GM19351 (cell line): ENCODE measurements around the gene MAFF.

Experiments used
- ATAC-seq: cut with Tn5 transposase; IDR thresholded peaks from one replicate; pipeline ENCODE4 v1.9.1; 2021; ENCODE audit warnings: mild to moderate bottlenecking, moderate library complexity; ENCODE audit not compliant: unreplicated experiment

Gene MAFF

DNA sequence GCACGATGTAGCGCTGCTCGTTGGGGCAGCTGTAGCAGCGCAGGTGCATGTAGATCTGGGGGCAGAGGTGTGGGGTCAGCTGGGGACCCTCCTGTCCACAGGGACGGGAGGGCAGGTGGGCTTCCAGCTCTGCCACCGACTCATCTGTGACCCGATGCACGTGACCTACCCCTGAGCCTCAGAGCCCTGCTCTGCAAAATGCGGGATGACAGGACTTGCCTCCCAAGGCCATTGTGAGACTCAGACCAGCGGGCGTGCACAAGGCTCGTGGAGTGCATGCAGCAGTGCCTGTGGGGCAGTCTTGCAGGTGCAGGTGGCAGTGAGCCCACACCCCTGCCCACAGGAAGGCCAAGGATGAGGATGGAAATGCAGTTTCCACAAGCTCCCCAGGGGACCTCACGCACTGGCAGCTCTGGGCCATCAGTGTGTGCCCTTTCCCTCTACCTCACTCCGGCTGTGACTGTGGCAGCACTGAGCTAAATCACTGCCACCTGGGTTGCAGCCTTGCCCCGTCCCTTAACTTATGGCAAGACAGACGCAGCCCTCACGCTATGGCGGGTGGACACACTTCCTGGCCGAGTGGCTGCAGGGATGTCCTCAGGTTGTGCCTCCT, 44.4 kb downstream of the MAFF start:
- ATAC-seq, result no peak

GRCh38 chr22:38246692-38247091, 44.9 kb downstream of the MAFF start:
- ATAC-seq, result no peak

- ATAC-seq, result no peak
Measured at GRCh38 chr22:38247713-38248112, 45.9 kb downstream of the MAFF start.

- no peak for ATAC-seq
Measured at GRCh38 chr22:38248280-38248679, 46.5 kb downstream of the MAFF start.

DNA sequence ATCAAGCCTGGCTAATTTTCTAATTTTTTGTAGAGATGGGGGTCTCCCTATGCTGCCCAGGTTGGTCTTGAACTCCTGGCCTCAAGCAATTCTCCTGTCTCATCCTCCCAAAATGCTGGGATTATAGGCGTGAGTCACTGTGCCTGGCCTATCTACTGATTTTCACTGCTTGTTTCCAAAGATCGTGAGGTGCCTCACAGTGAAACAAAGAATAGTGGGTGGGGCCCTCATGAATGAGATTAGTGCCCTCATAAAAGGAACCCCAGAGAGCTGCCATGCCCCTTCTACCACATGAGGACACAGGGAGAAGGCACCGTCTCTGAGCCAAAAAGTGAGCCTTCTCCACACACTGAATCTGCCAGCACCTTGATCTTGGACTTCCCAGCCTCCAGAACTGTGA, 47.5 kb downstream of the MAFF start:
- ATAC-seq, result no peak

DNA sequence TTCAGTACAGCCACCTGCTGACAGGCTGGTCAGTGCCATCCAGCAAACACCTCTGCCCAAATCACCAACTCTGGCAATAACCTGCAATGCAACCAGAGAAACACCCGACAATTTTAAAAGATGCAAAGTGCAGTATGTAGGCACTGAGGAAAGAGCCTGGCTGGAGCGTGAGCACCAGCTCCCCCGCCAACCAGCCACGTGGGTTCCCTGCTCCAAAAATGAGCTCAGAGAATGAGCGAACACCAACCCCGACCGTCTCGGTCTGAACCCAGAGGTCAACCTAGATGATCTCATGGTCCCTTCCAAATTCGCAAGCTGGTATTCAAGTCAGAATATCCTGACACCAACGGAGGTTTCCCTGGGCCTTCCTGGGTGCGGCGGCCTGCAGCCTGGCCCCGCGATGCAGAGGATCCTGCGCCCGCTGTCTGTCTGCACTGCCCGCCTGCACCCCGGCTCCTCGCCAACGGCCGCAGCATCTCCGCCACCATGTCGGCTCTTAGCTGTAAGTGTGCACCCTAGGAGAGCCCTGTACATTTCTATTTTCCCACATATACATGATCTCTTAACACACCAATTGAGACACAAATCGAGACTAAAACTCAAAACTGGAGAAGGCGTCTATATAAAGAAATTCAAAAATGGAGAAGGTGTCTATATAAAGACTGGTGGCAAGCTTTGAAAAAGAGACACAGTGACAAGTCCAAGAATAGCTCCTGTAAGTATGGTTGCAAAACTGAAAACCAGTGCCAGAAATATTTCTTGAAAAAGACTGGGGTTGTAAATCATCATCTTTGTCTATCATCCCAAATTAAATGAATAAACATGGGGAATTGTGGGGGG, 48.2 kb downstream of the MAFF start:
- ATAC-seq, result no peak

- ATAC-seq, result no peak
Measured at GRCh38 chr22:38250643-38251340, 49.0 kb downstream of the MAFF start.

GRCh38 chr22:38251341-38251692, 49.5 kb downstream of the MAFF start:
- no peak for ATAC-seq

- ATAC-seq, result no peak
Measured at GRCh38 chr22:38255697-38256096, 53.9 kb downstream of the MAFF start.

GRCh38 chr22:38257181-38257580, 55.4 kb downstream of the MAFF start:
- ATAC-seq, result no peak

- no peak for ATAC-seq
Measured at GRCh38 chr22:38257650-38258250, 56.0 kb downstream of the MAFF start.

GRCh38 chr22:38258895-38259294, 57.1 kb downstream of the MAFF start:
- ATAC-seq, result no peak

- ATAC-seq, result no peak
Measured at GRCh38 chr22:38259370-38259769, 57.6 kb downstream of the MAFF start.

- ATAC-seq, result no peak
Measured at GRCh38 chr22:38260761-38261681, 59.2 kb downstream of the MAFF start.

GRCh38 chr22:38262051-38262795, 60.4 kb downstream of the MAFF start:
- no peak for ATAC-seq

GRCh38 chr22:38264322-38264843, 62.6 kb downstream of the MAFF start:
- no peak for ATAC-seq
